ENCODE results near the gene COX5B.
"Not testable (repeated sequence)": the region's sequence is repeated elsewhere in the genome, so short reads cannot be mapped to it uniquely, and the experiment has no call there.

COX5B gene

GRCh38 chr2:97673915-97674283 lies 28.0 kb downstream of the COX5B start:
- no peak for FAIRE-seq

- no peak for FAIRE-seq
These were observed 29.7 kb downstream of the COX5B start for GRCh38 chr2:97675430-97676113.

- FAIRE-seq: no peak
These were observed 30.8 kb downstream of the COX5B start for GRCh38 chr2:97676620-97677019.

- no peak for FAIRE-seq
These were observed 31.6 kb downstream of the COX5B start for GRCh38 chr2:97677480-97677879.

- no peak for FAIRE-seq
These were observed 32.4 kb downstream of the COX5B start for GRCh38 chr2:97678298-97678697.

- FAIRE-seq: not testable (repeated sequence)
These were observed 41.4 kb downstream of the COX5B start for GRCh38 chr2:97687235-97687634.

- FAIRE-seq: no peak
These were observed 42.4 kb downstream of the COX5B start for GRCh38 chr2:97688062-97688827.

GRCh38 chr2:97691166-97691565 lies 45.3 kb downstream of the COX5B start:
- FAIRE-seq: no peak

GRCh38 chr2:97693476-97693875 lies 47.6 kb downstream of the COX5B start:
- FAIRE-seq: no peak

GRCh38 chr2:97695744-97696143 lies 49.9 kb downstream of the COX5B start:
- FAIRE-seq: no peak

GRCh38 chr2:97697252-97698235 lies 51.7 kb downstream of the COX5B start:
- peak; percentile 95 for FAIRE-seq

Measured in TTC549 (cell line).